NCI-H146 treated with DMSO at 0.1 percent for 48 hours (cell line): ENCODE results near the gene TAS2R50.

ENCODE experiments used
- DNase-seq: peaks from one replicate; lab custom pipeline; 2025; ENCODE audit not compliant: unreplicated experiment; lab: John Stamatoyannopoulos, UW

The TAS2R50 gene

DNA sequence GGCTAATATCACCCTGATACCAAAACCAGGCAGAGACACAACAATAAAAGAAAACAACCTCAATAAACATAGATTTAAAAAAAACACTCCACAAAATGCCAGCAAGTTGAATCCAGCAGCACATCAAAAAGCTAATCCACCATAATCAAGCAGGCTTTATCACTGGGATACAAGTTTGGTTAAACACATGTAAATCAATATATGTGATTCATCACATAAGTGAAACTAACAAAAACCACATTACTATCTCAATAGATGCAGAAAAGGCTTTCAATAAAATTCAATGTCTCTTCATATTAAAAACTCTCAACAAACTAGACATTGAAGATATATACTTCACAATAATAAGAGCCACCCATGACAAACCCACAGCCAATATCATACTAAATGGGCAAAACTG, 30.6 kb downstream of the TAS2R50 start:
- no peak for DNase-seq

DNA sequence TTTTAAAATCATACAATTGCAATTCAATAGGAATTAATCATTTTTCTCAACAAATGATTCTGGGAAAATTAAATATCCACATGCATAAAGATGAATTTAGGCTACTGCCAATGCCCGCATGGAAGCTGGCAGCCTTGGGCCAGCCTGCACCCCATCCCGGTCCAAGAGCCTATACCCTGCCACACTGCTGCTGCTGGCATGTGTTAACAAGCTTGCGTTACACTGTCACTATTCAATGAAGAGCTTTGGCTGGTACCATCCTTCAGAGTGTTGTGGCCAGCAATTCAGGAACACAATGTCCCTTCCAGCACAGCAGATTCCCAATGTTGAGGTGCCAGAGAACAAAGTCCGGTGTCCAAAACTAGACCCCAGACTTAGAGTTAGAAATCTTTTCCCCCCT, 34.1 kb downstream of the TAS2R50 start:
- no peak for DNase-seq

DNA sequence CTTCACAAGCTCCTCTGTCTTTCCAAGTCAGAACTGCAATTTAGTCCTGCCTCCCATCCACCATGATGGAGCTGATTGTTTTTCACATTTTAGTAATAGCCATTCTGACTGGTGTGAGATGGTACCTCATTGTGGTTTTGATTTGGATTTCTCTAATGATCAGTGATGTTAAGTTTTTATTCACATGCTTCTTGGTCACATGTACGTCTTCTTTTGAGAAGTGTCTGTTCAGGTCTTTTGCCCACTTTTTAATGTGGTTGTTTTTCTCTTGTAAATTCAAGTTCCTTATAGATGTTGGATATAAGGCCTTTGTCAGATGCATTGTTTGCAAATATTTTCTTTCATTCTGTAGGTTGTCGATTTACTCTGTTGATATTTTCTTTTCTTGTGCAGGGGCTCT, 43.5 kb downstream of the TAS2R50 start:
- no peak for DNase-seq

DNA sequence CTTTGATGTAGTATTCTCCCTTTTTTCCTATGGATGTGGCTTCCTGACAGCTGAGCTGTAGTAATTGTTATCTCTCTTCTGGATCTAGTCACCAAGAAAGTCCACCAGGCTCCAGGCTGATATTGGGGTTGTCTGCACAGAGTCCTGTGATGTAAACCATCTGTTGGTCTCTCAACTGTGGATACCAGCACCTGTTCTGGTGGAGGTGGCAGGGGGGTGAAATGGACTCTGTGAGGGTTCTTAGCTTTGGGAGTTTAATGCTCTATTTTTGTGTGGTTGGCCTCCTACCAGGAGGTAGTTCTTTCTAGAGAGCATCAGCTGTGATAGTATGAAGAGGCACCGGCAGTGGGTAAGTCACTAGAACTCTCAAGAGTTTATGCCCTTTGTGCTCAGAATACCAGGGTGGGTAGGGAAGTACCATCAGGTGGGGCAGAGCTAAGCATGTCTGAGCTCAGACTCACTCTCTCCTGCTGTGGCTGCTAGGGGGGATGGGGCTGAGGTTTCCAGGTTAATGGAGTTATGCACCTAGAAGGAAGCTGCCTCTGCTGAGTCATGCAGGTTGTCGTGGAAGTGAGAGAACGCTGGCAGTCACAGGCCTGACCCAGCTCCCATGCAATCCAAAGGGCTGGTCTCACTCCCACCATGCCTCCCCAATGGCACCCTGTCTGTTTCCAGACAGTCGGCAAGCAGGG, 44.6 kb downstream of the TAS2R50 start:
- no peak for DNase-seq

DNA sequence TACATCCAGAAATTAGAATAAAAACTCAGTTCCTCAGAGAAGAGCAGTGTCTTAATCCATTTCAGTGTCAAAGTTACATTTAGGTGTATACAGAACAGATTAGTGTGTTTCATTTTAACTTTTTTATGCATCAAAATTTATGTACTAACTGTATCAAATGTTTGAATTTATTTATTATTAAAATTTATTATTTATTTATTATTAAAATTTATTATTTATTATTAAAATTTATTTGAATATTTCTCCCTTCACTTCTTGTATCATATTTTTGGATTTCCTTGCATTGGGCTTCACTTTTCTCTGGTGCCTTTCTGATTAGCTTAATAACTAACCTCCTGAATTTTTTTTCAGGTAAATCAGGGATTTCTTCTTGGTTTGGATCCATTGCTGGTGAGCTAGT, 45.3 kb downstream of the TAS2R50 start:
- DNase-seq: no peak

DNA sequence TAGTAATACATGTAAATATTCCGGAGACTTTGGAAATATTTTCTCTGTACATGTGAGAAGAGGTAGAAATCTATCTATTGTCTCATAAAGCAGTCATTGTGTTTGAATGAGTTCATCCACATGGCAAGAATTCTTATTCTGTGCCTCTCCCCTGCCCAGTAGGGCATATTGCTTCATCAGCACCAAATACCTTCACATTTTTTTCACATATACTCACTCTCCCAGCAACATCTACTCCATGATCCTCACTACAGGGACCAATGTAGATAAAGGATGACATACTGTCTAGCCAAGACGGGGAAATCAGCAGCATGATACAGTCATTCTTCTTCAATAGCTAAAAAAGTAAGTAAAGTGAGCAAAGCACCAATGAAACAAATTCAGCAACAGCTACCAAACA, 46.3 kb downstream of the TAS2R50 start:
- DNase-seq: no peak

DNA sequence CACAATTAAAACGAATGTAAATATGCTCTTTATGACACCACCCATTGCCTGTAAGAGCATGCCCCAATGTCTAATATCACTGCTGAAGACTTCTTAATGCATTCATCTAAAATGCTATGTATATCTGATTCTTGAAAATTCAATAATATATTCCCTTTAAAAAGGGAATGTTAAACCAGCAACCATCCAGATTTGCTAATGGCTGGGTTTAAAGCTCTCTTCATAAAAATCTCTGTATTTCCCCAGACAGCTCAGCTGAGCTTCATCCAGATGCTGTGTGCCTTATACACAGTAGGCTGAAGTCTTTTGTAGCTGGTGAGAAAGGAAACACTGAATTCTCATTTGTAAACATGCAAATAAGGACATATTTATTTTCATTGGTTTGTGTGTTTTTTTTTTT, 47.5 kb downstream of the TAS2R50 start, which contains the start of gene TAS2R14:
TSS of gene TAS2R14 (minus strand) at position 101 of the 400 bp plus-strand sequence. CDS start at position 45, 56 bp downstream.
- no peak for DNase-seq

DNA sequence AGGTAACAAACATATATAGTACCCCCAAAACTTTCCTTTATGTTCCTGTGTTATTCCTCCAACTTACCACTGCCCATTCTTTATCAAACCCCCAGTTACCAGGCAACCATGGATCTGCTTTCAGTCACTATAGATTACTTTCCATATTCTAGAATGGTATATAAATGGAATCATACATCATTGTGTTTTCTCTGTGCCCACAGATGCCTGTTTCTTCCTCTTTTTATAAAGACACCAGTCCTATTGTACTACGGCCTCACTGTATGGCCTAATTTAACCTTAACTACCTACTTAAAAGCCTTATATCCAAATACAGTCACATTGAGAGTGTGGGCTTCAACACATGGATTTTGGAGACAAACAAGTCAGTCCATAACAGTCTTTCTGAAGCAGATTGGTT, 50.2 kb downstream of the TAS2R50 start:
- DNase-seq: no peak
